SHP77 treated with DMSO at 0.1 percent for 48 hours (cell line): Measurements from ENCODE around the gene INF2.
A peak's percentile ranks its signal among the peaks of the same experiment; 100 is the strongest.

Source experiments
- DNase-seq: peaks from one replicate; lab custom pipeline; 2025; lab: John Stamatoyannopoulos, UW

The INF2 gene

DNA sequence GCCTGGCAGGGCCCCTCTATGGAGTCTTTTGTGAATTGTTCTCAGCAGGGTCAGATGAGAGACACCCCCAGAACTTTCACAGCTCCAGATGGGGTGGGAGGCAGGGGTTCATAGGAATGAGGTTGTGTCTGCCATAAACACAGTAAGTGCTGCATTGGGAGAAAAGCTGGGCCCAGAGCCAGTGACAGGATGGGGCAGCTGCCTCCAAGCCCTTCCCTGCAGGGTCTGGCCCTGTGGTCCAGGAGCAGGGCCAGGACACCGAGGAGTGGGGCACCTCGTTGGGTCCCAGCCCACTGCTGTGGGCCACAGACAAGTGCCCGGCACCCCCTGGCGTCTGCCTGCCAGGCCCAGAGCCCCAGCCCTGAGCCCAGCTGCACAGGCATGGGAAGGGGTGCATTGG lies 13.3 kb downstream of the INF2 start:
- DNase-seq = no peak

DNA sequence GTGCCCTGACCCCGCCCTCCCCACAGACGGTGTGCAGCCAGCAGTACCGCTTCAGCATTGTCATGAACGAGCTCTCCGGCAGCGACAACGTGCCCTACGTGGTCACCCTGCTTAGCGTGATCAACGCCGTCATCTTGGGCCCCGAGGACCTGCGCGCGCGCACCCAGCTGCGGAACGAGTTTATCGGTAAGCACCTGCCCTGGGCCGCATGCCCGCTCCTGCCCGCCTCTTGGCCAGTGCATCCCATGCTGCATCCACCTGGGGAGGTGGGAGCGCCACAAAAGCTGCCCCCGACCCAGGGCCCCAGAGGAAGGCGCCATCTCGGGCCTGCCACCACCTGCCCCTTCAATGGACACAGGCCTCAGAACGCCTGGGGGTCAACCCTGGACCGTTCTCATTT lies 13.9 kb downstream of the INF2 start:
- no peak for DNase-seq

DNA sequence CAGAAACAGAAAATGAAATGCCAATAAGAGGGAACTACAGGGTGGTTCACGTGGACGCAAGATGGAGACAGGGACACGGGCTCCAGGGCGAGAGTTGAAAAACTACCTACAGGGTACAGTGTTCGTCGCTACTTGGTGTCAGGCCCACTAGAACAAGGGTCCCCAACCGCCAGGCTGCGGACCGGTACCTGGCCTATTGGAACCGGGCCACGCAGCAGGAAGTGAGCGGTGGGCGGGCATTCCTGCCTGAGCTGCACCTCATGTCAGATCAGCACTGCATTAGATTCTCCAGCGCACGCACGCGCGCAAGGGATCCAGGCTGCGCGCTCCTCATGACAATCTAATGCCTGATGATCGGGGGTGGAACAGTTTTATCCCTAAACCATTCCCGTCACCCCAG lies 14.8 kb downstream of the INF2 start:
- no peak for DNase-seq

DNA sequence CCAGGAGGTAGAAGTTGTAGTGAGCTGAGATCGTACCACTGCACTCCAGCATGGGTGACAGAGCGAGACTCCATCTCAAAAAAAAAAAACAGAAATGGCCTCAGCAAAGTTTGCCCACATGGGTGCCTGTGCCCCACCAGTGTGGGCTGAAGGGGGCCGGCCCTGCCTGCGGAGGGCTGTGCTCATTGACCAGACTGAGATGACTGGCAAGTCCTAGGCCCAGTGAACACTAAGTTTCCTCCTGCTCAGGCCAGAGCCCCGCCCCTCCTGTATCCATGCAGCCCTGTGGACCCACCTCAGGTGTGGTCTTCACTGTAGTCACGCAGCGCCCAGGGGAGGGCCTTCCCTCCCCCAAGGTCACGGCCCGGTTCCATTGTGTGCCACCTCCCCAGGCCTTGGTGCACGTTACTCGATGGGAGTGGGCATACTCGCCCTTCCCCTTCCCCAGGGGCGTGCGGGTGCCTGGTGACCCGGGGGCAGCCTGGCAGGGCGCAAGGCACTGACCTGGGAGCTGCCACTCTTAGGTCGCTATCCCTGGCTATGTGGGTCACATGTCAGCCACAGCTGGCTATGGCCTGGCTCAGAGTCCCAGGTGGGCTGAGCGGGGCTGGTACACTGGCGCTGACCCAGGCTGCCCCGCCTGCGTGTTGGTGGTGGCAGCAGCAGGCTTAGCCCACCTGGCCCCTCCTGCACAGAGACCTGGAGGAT lies 16.1 kb downstream of the INF2 start:
- no peak for DNase-seq

DNA sequence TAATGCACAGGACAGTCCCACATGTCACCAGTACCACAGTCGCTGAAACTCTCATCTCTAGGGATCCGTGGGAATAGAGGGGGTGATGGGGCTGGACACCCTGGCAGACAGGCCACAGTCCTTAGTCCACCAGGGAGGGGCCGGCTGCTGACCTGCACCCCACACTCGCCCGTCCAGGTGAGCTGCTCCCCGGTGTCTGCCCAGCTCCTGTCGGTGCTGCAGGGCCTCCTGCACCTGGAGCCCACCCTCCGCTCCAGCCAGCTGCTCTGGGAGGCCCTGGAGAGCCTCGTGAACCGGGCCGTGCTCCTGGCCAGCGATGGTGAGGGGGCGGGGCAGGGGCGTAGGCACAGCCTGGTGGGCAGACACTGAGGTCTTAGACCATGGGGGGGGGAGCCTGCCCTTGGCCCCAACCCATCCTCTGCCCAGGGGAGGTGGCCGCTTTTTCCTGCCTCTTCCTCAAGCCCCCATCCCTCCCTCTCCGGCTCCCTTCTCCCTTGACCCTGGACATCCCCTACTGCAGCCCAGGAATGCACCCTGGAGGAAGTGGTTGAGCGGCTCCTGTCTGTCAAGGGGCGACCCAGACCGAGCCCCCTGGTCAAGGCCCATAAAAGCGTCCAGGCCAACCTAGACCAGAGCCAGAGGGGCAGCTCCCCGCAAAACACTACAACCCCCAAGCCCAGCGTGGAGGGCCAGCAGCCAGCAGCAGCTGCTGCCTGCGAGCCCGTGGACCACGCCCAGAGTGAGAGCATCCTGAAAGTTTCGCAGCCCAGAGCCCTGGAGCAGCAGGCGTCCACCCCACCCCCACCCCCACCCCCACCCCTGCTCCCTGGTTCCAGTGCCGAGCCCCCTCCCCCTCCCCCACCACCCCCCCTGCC lies 17.6 kb downstream of the INF2 start:
- DNase-seq = no peak

DNA sequence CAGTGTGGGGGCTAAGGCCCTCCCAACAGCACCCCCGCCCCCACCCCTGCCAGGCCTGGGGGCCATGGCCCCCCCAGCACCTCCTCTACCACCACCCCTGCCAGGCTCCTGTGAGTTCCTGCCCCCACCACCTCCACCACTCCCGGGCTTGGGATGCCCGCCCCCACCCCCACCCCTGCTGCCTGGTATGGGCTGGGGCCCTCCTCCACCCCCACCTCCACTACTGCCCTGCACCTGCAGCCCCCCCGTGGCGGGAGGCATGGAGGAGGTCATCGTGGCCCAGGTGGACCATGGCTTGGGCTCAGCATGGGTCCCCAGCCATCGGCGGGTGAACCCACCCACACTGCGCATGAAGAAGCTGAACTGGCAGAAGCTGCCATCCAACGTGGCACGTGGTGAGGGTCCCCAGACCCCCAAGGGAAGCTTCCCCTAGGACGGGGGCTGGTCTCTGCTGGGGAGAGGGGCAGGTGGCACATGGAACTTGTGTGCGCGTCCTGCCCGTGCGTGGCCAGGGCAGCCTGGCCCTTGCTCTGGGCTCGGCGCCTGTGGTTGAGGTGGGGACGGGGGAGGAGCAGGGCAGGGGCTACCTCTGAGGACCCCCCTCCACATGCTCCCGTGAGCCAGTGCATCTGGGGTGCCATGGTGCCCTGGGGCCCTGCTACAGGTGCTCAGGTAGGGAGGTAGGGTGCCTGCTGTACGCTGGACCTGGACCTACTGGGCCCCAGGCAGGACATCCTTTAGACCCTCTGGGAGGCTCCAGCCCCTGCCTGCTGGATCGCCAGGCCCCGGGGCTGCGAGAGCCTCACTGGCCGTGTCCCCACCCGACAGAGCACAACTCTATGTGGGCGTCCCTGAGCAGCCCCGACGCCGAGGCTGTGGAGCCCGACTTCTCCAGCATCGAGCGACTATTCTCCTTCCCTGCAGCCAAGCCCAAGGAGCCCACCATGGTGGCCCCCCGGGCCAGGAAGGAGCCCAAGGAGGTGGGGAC lies 18.5 kb downstream of the INF2 start:
- DNase-seq = no peak

DNA sequence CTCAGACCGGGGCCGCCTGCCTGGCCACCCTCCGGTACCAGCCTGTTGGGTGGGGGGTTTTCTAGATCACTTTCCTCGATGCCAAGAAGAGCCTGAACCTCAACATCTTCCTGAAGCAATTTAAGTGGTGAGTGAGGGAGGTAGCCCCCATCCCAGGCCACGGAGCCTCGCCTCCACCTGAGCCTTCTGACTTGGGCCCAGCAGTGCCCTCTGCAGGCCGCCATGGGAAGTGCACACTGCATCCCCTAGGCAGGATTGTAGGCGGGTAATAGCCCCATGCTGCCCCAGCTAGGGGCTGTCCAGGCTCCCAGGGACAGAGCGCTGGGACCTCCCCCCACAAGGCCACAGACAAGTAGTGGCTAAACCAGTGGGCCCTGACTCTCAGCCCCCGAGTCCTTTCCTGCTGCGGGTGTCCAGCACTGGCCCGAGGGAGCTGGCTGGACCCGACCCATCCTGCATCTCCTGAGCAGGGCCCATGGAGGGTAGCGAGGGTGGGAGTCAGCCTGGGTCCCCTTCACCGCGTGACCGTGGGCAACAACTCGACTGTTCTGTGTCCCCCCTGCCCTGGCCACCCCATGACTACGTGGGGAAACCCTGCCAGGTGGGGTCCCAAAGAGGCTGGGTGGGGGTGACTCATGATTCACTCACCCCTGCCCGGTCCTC lies 19.3 kb downstream of the INF2 start:
- DNase-seq = peak; percentile 2

DNA sequence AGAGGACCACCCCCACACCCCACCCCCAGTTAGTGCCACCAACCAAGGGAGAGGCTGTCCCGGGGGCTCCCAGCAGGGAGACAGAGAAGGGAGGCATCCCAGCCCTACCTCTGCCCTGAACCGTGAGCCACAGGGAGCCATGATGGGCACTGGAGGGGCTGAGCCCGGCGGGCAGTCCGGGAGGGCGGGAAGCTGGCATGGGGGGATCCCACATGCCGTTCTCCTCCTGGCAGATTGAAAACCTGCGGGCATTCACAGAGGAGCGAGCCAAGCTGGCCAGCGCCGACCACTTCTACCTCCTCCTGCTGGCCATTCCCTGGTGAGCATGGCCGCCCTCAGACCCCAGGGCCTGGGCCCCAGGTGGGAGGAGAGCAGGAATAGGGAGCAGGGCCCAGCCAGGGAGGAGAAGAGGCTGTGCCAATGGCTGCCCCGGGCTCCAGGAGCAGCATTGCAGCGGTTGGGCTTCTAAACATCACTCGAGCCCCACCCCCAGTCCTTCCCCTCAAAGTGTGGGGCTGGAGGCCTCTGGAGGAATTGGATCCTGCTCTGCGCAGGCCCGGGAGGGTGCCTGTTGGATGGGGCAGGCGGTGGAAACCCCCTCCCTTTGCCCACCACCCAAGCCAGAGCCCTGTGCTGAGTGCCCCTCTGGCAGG lies 20.1 kb downstream of the INF2 start:
- DNase-seq = no peak

DNA sequence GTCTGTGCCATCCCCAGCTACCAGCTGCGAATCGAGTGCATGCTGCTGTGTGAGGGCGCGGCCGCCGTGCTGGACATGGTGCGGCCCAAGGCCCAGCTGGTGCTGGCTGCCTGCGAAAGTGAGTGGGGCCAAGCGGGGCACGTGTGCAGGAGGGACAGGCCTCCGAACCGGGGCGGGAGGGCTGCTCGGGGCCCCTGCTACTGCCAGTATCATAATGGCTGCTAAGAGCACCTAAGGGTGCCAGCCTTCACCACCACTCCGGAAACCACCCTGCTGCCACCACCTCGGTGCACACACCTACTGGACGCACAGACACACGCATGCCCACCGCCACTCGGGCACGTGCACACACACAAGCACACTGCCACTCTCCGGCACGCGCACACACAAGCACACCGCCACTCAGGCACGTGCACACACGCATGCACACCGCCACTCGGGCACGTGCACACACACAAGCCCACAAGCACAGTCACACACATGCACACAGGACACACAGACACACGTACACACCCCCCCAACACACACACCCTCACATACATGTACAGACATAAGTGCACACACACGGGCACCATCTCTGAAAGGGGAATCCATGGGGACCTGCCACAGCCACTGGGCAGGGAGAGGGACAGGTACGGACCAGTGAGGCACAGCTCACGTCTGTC lies 20.8 kb downstream of the INF2 start:
- no peak for DNase-seq

DNA sequence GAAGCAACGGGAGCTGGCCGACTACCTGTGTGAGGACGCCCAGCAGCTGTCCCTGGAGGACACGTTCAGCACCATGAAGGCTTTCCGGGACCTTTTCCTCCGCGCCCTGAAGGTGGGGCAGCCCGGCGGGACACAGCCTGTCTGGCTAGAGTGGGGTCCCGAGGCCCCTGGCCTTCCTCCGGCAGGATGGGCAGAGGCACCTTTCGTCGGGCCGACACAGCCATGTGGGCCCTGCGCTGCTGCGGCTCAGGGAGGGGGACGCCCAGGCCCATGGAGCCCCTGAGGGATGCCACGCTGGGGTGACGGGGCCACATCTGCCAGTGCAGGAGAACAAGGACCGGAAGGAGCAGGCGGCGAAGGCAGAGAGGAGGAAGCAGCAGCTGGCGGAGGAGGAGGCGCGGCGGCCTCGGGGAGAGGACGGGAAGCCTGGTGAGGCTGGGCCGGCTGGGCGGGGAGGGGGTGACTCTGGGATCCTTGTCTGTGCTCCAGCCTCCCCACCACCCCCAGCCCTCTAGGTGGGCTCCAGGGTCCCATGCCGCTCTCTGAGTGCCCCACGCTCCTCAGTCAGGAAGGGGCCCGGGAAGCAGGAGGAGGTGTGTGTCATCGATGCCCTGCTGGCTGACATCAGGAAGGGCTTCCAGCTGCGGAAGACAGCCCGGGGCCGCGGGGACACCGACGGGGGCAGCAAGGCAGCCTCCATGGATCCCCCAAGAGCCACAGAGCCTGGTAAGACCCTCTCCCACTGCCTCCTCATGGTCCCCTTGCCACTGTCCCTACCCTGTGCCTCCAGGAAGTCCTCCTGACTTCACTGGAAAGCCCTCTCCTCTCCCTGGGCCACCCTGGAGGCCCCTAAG lies 23.7 kb downstream of the INF2 start:
- no peak for DNase-seq

DNA sequence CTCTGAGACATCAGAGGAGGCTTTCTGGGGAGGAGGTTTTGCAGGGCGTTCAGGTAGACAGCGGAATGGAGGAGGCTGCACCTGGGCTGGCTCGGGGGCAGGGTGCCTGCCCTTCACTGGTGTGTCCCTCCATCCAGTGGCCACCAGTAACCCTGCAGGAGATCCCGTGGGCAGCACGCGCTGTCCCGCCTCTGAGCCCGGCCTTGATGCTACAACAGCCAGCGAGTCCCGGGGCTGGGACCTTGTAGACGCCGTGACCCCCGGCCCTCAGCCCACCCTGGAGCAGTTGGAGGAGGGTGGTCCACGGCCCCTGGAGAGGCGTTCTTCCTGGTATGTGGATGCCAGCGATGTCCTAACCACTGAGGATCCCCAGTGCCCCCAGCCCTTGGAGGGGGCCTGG lies 24.6 kb downstream of the INF2 start:
- no peak for DNase-seq

DNA sequence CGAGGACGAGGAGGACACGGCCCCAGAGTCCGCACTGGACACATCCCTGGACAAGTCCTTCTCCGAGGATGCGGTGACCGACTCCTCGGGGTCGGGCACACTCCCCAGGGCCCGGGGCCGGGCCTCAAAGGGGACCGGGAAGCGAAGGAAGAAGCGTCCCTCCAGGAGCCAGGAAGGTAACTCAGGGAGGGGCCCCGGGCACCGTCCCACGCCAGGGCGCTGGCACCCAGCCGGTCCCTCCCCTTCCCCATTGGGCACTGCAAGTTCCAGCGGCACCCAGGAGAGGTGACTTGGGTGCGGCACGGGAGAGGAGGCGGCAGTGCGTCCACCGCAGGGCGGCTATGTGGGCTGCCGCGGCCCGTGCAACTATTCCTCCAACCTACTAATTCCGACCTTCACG lies 25.3 kb downstream of the INF2 start:
- no peak for DNase-seq

DNA sequence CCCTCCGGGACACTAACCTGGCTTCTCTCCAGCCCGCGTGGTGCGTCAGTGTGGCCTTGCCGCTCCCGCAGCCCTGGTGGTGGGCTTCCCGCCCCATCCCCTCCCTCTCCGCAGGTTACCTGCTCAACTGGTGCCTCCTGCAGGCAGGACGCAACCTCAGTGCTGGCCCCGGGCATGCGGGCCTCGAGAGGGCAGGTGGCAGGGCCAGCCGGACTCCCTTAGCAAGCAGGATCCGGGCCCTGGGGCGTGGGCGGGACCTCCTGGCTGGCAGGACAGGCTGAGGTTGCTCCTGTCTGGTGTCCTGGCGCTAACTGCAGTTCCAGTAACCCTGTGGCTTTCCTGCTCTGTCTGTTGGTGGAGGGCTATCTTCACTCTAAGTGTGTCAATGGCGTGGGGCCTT lies 26.0 kb downstream of the INF2 start:
- DNase-seq = no peak

DNA sequence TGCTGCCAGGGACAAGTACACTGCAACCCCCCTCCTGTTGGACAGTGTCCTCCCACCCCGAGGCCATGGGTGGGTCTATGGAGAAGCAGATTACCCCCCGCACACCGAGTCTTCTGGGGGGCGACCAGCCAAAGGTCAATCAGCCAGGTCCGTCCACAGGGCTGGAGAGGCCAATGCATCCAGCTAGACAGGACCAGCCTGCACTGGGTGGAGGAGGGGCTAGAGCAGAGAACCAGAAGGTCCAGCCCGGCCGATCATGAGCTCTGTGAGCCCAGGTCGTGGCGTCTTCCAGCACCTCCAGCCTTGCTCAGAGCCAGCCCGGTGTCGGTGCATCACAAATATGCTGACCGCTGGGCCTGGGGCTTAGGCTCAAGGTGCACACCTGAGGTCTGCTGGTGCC lies 26.5 kb downstream of the INF2 start:
- DNase-seq = no peak

DNA sequence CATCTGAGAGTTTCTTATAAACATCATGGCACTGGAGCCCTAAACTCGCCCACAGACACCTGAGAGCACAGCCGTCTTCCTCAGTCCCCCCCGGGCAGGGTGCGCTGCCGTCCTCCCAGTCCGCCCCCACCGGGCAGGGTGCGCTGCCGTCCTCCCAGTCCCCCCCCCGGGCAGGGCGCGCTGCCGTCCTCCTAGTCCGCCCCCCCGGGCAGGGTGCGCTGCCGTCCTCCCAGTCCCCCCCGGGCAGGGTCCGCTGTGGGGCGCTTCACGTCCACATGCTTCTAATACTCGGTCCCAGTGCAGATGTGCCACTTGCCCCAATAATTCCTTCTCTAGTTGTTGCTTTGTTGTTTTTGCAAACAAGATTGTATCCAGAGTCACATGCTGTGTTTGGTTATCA lies 27.7 kb downstream of the INF2 start:
- no peak for DNase-seq

DNA sequence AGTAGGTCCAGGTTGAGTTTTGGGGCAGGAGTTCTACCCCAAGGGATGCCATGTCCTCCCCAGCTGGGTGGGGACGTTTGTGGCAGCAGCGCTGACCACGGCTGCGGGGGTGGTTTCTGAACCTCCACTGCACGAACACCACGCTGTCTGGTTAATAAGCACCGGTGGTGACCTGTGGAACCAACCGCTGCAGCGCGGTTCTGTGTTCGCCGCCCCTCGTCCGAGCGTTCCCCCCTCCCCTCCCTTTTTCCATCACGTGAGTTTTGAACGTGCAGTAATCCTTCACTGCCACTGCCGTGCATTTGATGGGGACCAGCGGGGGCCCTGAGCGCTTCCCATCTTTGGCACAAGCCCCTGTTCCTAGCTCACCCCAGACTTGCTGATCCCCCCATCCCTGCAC lies 28.2 kb downstream of the INF2 start:
- no peak for DNase-seq

DNA sequence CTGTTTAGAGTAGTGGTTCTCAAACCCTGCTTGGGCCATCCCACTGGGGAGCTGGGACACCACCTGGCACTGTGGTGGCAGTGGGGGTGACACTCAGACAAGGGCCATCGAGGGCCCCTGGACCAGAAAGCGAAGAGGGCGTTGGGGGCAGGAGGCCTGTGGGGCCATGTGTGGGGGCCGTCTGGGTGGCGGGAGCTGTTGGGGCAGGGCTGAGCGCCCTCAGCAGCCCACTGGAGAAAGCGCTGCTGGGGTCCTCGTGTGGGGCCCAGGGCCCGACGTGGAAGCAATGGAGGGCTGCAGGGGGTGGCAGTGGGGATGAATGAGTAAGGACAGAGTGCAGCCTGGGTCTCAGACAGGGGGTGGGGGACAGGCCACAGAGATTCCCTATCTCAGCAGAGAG lies 28.7 kb downstream of the INF2 start:
- DNase-seq = no peak

DNA sequence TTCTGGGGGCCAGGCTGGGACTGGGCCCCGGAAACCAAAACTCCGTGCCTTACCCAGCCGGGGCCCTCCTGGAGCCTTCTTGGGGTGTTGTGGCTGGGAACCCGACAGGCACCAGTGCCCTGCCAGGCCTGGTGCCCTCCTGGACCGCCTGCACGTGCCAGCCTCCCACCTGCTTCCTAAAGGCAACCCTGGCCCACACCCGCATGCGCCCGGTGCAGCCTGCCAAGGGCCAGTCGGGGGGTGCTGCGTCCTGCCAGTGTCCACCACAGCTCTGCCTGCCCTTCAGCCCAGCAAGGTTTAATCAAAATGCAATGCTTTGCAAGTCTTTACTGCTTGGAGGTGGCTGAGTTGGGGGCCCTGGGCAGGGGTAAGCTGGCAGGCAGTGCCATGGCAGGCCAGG lies 29.5 kb downstream of the INF2 start:
- DNase-seq = no peak

DNA sequence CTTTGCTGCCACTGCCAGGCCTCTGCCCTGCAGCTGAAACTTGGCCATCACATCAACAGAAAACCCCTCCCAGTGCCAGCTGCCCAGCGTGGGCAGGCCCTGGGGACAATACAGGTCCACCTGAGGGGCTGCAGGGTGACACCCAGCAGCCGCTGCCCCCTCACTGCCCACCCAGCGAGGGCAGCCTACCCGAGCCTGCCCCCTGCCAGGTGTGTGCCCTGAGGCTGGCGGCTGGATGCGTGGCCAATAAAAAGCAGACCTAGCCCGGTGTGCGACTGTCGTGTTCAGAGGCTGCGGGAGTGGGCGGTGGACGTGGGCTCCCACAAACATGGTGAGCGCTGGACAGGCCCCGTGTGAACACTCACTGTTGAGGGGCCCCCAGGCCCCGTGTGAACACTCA lies 29.9 kb downstream of the INF2 start:
- DNase-seq = no peak
